Stimulated activated CD4-positive, alpha-beta T cell treated with anti-CD3 and anti-CD28 coated beads, Interleukin-2, amount 100 ng/mL, for 24 hours (primary cell): Measurements from ENCODE around the gene ZFYVE9.

Experiments
- DNase-seq, 2 donors: peaks; one replicate each; pipeline ENCODE4 v3.0.0-alpha.2; 2020

The ZFYVE9 gene

GRCh38 chr1:52249831-52250230 is 107.9 kb downstream of the ZFYVE9 start:
- no peak for DNase-seq

GRCh38 chr1:52253421-52253820 is 111.5 kb downstream of the ZFYVE9 start:
- no peak for DNase-seq

GRCh38 chr1:52259886-52260285 is 118.0 kb downstream of the ZFYVE9 start:
- no peak for DNase-seq

- no peak for DNase-seq
Measured at GRCh38 chr1:52263153-52263910, 121.4 kb downstream of the ZFYVE9 start.

GRCh38 chr1:52264530-52265115 is 122.7 kb downstream of the ZFYVE9 start:
- no peak for DNase-seq

- DNase-seq: no peak
Measured at GRCh38 chr1:52266507-52266906, 124.6 kb downstream of the ZFYVE9 start.

GRCh38 chr1:52268372-52268771 is 126.5 kb downstream of the ZFYVE9 start:
- DNase-seq: no peak

GRCh38 chr1:52281518-52281917 is 139.6 kb downstream of the ZFYVE9 start:
- no peak for DNase-seq

GRCh38 chr1:52288286-52288685 is 146.4 kb downstream of the ZFYVE9 start:
- no peak for DNase-seq

- no peak for DNase-seq
Measured at GRCh38 chr1:52294580-52294979, 152.7 kb downstream of the ZFYVE9 start.

GRCh38 chr1:52296345-52296744 is 154.5 kb downstream of the ZFYVE9 start:
- no peak for DNase-seq

- DNase-seq: no peak
Measured at GRCh38 chr1:52305417-52306226, 163.7 kb downstream of the ZFYVE9 start.

GRCh38 chr1:52306227-52307006 is 164.5 kb downstream of the ZFYVE9 start:
- no peak for DNase-seq

GRCh38 chr1:52321061-52321460 is 179.2 kb downstream of the ZFYVE9 start:
- no peak for DNase-seq

GRCh38 chr1:52323731-52324130 is 181.8 kb downstream of the ZFYVE9 start:
- no peak for DNase-seq

GRCh38 chr1:52325786-52326185 is 183.9 kb downstream of the ZFYVE9 start:
- no peak for DNase-seq

GRCh38 chr1:52328615-52329014 is 186.7 kb downstream of the ZFYVE9 start:
- no peak for DNase-seq

- no peak for DNase-seq
Measured at GRCh38 chr1:52332411-52332810, 190.5 kb downstream of the ZFYVE9 start.

- DNase-seq: no peak
Measured at GRCh38 chr1:52334906-52335528, 193.1 kb downstream of the ZFYVE9 start.

- DNase-seq: no peak
Measured at GRCh38 chr1:52337439-52337838, 195.6 kb downstream of the ZFYVE9 start.

- no peak for DNase-seq
Measured at GRCh38 chr1:52341655-52342260, 199.9 kb downstream of the ZFYVE9 start.

GRCh38 chr1:52343979-52344378 is 202.1 kb downstream of the ZFYVE9 start:
- no peak for DNase-seq
